ENCODE measurements around the gene DIAPH3. TPM values are rescaled to one million over a fixed set of nuclear protein-coding genes. Genes with fewer than 3 reads are reported as not detected.

The DIAPH3 gene
- total and polyA plus RNA-seq, 4 donors, result 0.35 to 6.7 (median 1.1) TPM

- 67 to 78% methylated on average over 1 of the region's 1 CpG for WGBS, 2 donors
- H3K27me3 ChIP-seq (ENCODE audit: control insufficient read depth in 3 of 3, insufficient read depth in 3 of 3, low read length in 2 of 3), result no peaks in the 10 kb centered on the region
- no peak overlapping the region for H3K4me3 ChIP-seq
- no peaks in the 10 kb centered on the region for H3K36me3 ChIP-seq (ENCODE audit: control insufficient read depth in 4 of 4, insufficient read depth in 4 of 4, low read length in 4 of 4)
- DNase-seq (no peak), ATAC-seq (ENCODE audit: insufficient read depth, low FRiP score) (no peak)
- no peak for TF ChIP-seq CTCF (IDR thresholded peaks at IDR 0.05; ENCODE audit: control extremely low read depth, extremely low read depth)
- peaks cover 0 to 4% (median 1%) of the 10 kb centered on the region in 4 donors for H3K9me3 ChIP-seq (ENCODE audit: control insufficient read depth in 4 of 4, insufficient read depth in 3 of 4, low read length in 3 of 4)
- H3K27ac ChIP-seq (ENCODE audit: low read depth in 1 of 2, low read length in 1 of 2), result no peak overlapping the region
- H3K4me1 ChIP-seq (ENCODE audit: control insufficient read depth in 5 of 5, insufficient read depth in 5 of 5, low read length in 5 of 5), result no peaks in the 10 kb centered on the region
- H3K9ac ChIP-seq (ENCODE audit: insufficient read depth in 1 of 2, low read length in 2 of 2), result no peak overlapping the region
These were observed 232.1 kb downstream of the DIAPH3 start for GRCh38 chr13:59931621-59932020.

- H3K4me3 ChIP-seq, result no peak overlapping the region
- 89 to 99% methylated on average over 1 of the region's 1 CpG for WGBS, 2 donors
- ATAC-seq (ENCODE audit: insufficient read depth, low FRiP score) (no peak), DNase-seq (no peak)
- H3K9ac ChIP-seq (ENCODE audit: insufficient read depth in 1 of 2, low read length in 2 of 2), result no peak overlapping the region
- no peak overlapping the region for H3K27ac ChIP-seq (ENCODE audit: low read depth in 1 of 2, low read length in 1 of 2)
- peaks cover 0 to 4% (median 0%) of the 10 kb centered on the region in 4 donors for H3K36me3 ChIP-seq (ENCODE audit: control insufficient read depth in 4 of 4, insufficient read depth in 4 of 4, low read length in 4 of 4)
- peaks cover 0 to 4% (median 1%) of the 10 kb centered on the region in 4 donors for H3K9me3 ChIP-seq (ENCODE audit: control insufficient read depth in 4 of 4, insufficient read depth in 3 of 4, low read length in 3 of 4)
- no peaks in the 10 kb centered on the region for H3K4me1 ChIP-seq (ENCODE audit: control insufficient read depth in 5 of 5, insufficient read depth in 5 of 5, low read length in 5 of 5)
- TF ChIP-seq CTCF (IDR thresholded peaks at IDR 0.05; ENCODE audit: control extremely low read depth, extremely low read depth), result no peak
- H3K27me3 ChIP-seq (ENCODE audit: control insufficient read depth in 3 of 3, insufficient read depth in 3 of 3, low read length in 2 of 3), result no peaks in the 10 kb centered on the region
These were observed 239.5 kb downstream of the DIAPH3 start for GRCh38 chr13:59924256-59924655.

GRCh38 chr13:59915252-59915651, 248.5 kb downstream of the DIAPH3 start:
- DNase-seq (no peak), ATAC-seq (ENCODE audit: insufficient read depth, low FRiP score) (no peak)
- WGBS, 2 donors, result 88 to 96% methylated on average over 3 of the region's 3 CpGs
- no peaks in the 10 kb centered on the region for H3K36me3 ChIP-seq (ENCODE audit: control insufficient read depth in 4 of 4, insufficient read depth in 4 of 4, low read length in 4 of 4)
- no peaks in the 10 kb centered on the region for H3K27me3 ChIP-seq (ENCODE audit: control insufficient read depth in 3 of 3, insufficient read depth in 3 of 3, low read length in 2 of 3)
- no peaks in the 10 kb centered on the region for H3K9me3 ChIP-seq (ENCODE audit: control insufficient read depth in 4 of 4, insufficient read depth in 3 of 4, low read length in 3 of 4)
- H3K4me1 ChIP-seq (ENCODE audit: control insufficient read depth in 5 of 5, insufficient read depth in 5 of 5, low read length in 5 of 5), result no peaks in the 10 kb centered on the region
- no peak overlapping the region for H3K9ac ChIP-seq (ENCODE audit: insufficient read depth in 1 of 2, low read length in 2 of 2)
- no peak for TF ChIP-seq CTCF (IDR thresholded peaks at IDR 0.05; ENCODE audit: control extremely low read depth, extremely low read depth)
- no peak overlapping the region for H3K27ac ChIP-seq (ENCODE audit: low read depth in 1 of 2, low read length in 1 of 2)
- H3K4me3 ChIP-seq, result no peak overlapping the region

GRCh38 chr13:59914556-59914955, 249.2 kb downstream of the DIAPH3 start:
- Histone ChIP-seq H3K4me3 (no peak overlapping the region), H3K4me1 (ENCODE audit: control insufficient read depth in 5 of 5, insufficient read depth in 5 of 5, low read length in 5 of 5) (no peaks in the 10 kb centered on the region), H3K9me3 (ENCODE audit: control insufficient read depth in 4 of 4, insufficient read depth in 3 of 4, low read length in 3 of 4) (no peaks in the 10 kb centered on the region), H3K9ac (ENCODE audit: insufficient read depth in 1 of 2, low read length in 2 of 2) (no peak overlapping the region), H3K36me3 (ENCODE audit: control insufficient read depth in 4 of 4, insufficient read depth in 4 of 4, low read length in 4 of 4) (no peaks in the 10 kb centered on the region), H3K27ac (ENCODE audit: low read depth in 1 of 2, low read length in 1 of 2) (no peak overlapping the region), H3K27me3 (ENCODE audit: control insufficient read depth in 3 of 3, insufficient read depth in 3 of 3, low read length in 2 of 3) (no peaks in the 10 kb centered on the region)
- DNase-seq (no peak), ATAC-seq (ENCODE audit: insufficient read depth, low FRiP score) (no peak)
- 86 to 91% methylated on average over 2 of the region's 2 CpGs for WGBS, 2 donors
- TF ChIP-seq CTCF (IDR thresholded peaks at IDR 0.05; ENCODE audit: control extremely low read depth, extremely low read depth), result no peak
